ENCODE results near the gene JOSD1. TPM values are rescaled to one million over a fixed set of nuclear protein-coding genes. Genes with fewer than 3 reads are reported as not detected.

JOSD1 gene
- total and polyA plus RNA-seq, 9 of the 15 experiments (the other 6 are each of a cell fraction or from before 2014, with no cell fraction given) = 8.9 to 39.1 (median 30.4) TPM

- H4K20me1 ChIP-seq (replicated peaks; ENCODE audit: control insufficient read depth, insufficient read depth, low read length) = peaks cover 6% of the 10 kb centered on the region; the same call in 1 of the 2 replicates
- peaks cover 83% of the 10 kb centered on the region; the same call in 2 of the 3 replicates for H3K36me3 ChIP-seq (ENCODE audit: control insufficient read depth, insufficient read depth, low read length)
- peaks cover 2 to 3% of the 10 kb centered on the region in 2 experiments; a peak in 3 of 5 replicates for H3K4me1 ChIP-seq (replicated peaks in 1 of 2; ENCODE audit: control insufficient read depth in 2 of 2, insufficient read depth in 2 of 2, low read length in 2 of 2)
- H3K27me3 ChIP-seq (ENCODE audit: control insufficient read depth in 2 of 2, insufficient read depth in 2 of 2, low read length in 2 of 2) = no peaks in the 10 kb centered on the region
- no peak for ATAC-seq
- DNase-seq (ENCODE audit: extremely low read depth in 1 of 4, low spot score in 3 of 4) = no peak
- H3K4me3 ChIP-seq = no peak overlapping the region
- H3K4me2 ChIP-seq (ENCODE audit: insufficient read depth, low read length) = no peak overlapping the region
- no peak for FAIRE-seq
- H3K27ac ChIP-seq (ENCODE audit: extremely low read depth, low read depth, low read length) = no peak overlapping the region
- no peaks in the 10 kb centered on the region for H3K9me3 ChIP-seq (replicated peaks; ENCODE audit: control insufficient read depth, insufficient read depth, low read depth, low read length)
- H3K9ac ChIP-seq (ENCODE audit: insufficient read depth in 1 of 2, low read depth in 2 of 2, low read length in 2 of 2) = no peak overlapping the region
- WGBS (ENCODE audit: insufficient coverage, low coverage, missing lambda C conversion rate) = 85% methylated on average over 7 of the region's 7 CpGs
- BruUV-seq (replicated peaks) = no TSS peak
- TF ChIP-seq SMARCB1 (IDR thresholded peaks at IDR 0.05; ENCODE audit: insufficient read length, low read depth) (no peak), MIER1 (IDR thresholded peaks at IDR 0.05; ENCODE audit: low read depth) (no peak), KAT8 (IDR thresholded peaks at IDR 0.05; ENCODE audit: low read depth) (no peak), NEUROD1 (IDR thresholded peaks at IDR 0.05; ENCODE audit: borderline replicate concordance, low read depth, low read length, partially characterized antibody) (no peak), EWSR1 (IDR thresholded peaks at IDR 0.05; ENCODE audit: borderline replicate concordance, low read depth, partially characterized antibody) (no peak), NR2C2 (CRISPR knock-in tag; IDR thresholded peaks at IDR 0.05) (no peak), NR2C2 (tag; IDR thresholded peaks at IDR 0.05) (no peak), CAMTA2 (CRISPR knock-in tag; conservative IDR thresholded peaks at IDR 0.05) (no peak), MCM5 (IDR thresholded peaks at IDR 0.05; ENCODE audit: low read depth) (no peak), HIVEP1 (CRISPR knock-in tag; IDR thresholded peaks at IDR 0.05) (no peak), ZSCAN32 (CRISPR knock-in tag; IDR thresholded peaks at IDR 0.05) (no peak), ZNF398 (CRISPR knock-in tag; IDR thresholded peaks at IDR 0.05) (no peak)
- TF ChIP-seq, protein P1, sequence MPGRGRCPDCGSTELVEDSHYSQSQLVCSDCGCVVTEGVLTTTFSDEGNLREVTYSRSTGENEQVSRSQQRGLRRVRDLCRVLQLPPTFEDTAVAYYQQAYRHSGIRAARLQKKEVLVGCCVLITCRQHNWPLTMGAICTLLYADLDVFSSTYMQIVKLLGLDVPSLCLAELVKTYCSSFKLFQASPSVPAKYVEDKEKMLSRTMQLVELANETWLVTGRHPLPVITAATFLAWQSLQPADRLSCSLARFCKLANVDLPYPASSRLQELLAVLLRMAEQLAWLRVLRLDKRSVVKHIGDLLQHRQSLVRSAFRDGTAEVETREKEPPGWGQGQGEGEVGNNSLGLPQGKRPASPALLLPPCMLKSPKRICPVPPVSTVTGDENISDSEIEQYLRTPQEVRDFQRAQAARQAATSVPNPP (IDR thresholded peaks at IDR 0.05; ENCODE audit: borderline replicate concordance, insufficient read depth, insufficient read length) = no peak
- POLR2A ChIA-PET = interaction anchor here (0.9 to 3.3 kb wide), 3 partner anchors 10 to 28 kb away, joined by 3 to 9 read pairs (median 5); partner anchors contain the start of gene GTPBP1
- in situ Hi-C loops (cut with MboI) = no loop called here
- H3K9me1 ChIP-seq (ENCODE audit: control insufficient read depth, insufficient read depth, low read length) = no peaks in the 10 kb centered on the region
- H3K79me2 ChIP-seq (ENCODE audit: control insufficient read depth, insufficient read depth, low read length) = peaks cover 4% of the 10 kb centered on the region; the same call in 2 of the 3 replicates
- CTCF ChIA-PET (ENCODE audit: low intra/inter-chr PET ratio) = no interaction called here
- intact Hi-C loops (cut with micrococcal nuclease) = no loop called here
- H2AFZ ChIP-seq (ENCODE audit: low read depth, low read length) = no peak overlapping the region
These were observed 20.8 kb upstream of the JOSD1 start for GRCh38 chr22:38721551-38721950.

All from K562 (cell line).